Stimulated activated CD4-positive, alpha-beta T cell treated with anti-CD3 and anti-CD28 coated beads, Interleukin-15, amount 100 ng/mL, for 1 hour (primary cell): Measurements from ENCODE around the gene ZSWIM1.
"Not testable (repeated sequence)": the region's sequence is repeated elsewhere in the genome, so short reads cannot be mapped to it uniquely, and the experiment has no call there.

ENCODE experiments used
- DNase-seq, 2 donors: peaks; one replicate each; pipeline ENCODE4 v3.0.0-alpha.2; 2020; ENCODE audit warnings: low read depth in 1 of 2, low spot score in 1 of 2

The ZSWIM1 gene

GRCh38 chr20:45853484-45853883 lies 27.5 kb upstream of the ZSWIM1 start:
- DNase-seq: no peak

GRCh38 chr20:45857114-45857881 lies 23.7 kb upstream of the ZSWIM1 start, which contains the start of the genes ACOT8 and ZSWIM3:
ACOT8 (minus strand) TSS chr20:45857392; CDS start chr20:45857315, 77 bp downstream.
ZSWIM3 (plus strand) TSS chr20:45857614; CDS start chr20:45857826, 212 bp downstream.
- DNase-seq: peak; percentile 61 to 78

- DNase-seq: no peak
Measured at GRCh38 chr20:45857882-45858216, 23.2 kb upstream of the ZSWIM1 start.

DNA sequence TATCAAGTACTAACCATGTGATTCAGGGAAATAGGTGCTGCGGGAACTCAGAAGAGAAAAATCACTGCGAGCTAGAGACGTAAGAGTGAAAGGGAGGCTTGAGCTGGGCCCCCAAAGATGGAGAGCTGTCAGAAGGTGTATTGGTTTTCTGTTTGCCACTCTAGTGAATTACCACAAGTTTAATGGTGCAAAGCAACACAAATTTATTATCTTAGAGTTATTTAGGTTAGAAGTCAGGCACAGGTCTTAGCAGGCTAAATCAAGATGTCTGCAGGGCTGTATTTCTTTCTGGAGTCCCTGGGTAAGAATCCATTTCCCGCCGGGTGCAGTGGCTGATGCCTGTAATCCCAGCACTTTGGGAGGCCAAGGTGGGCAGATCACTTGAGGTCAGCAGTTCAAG lies 21.1 kb upstream of the ZSWIM1 start:
- no peak for DNase-seq

- DNase-seq: no peak
Measured at GRCh38 chr20:45860560-45861220, 20.3 kb upstream of the ZSWIM1 start.

DNA sequence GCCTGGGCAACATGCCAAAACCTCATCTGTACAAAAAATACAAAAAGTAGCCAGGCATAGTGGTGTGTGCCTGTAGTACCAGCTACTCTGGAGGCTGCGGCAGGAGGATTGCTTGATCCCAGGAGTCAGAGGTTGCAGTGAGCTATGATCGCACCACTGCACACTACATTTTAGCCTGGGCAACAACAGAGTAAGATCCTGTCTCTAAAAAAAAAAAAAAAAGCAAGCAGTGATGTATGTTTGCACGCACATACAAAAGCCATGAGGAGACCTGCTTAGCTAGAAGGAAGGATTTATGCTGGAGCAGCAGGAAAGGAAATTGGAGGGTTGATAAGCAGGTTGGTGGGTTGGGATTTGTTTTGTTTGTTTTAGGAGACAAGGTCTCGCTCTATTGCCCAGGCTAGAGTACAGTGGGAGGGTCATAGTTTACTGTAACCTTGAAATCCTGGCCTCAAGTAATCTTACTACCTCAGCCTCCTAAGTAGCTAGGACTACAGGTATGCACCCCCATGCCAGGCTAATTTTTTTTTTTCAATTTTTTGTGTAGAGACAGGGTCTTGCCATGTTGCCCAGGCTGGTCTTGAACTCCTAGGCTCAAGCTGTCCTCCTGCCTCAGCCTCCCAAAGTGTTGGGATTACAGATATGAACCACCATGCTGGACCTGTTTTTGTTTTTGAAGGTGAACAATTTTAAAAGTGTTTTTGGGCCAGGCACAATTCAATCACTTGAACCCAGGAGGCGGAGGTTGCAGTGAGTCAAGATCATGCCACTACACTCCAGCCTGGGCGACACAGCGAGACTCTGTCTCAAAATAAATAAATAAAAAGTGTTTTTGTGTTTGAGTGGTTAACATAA lies 19.6 kb upstream of the ZSWIM1 start:
- DNase-seq: no peak

DNA sequence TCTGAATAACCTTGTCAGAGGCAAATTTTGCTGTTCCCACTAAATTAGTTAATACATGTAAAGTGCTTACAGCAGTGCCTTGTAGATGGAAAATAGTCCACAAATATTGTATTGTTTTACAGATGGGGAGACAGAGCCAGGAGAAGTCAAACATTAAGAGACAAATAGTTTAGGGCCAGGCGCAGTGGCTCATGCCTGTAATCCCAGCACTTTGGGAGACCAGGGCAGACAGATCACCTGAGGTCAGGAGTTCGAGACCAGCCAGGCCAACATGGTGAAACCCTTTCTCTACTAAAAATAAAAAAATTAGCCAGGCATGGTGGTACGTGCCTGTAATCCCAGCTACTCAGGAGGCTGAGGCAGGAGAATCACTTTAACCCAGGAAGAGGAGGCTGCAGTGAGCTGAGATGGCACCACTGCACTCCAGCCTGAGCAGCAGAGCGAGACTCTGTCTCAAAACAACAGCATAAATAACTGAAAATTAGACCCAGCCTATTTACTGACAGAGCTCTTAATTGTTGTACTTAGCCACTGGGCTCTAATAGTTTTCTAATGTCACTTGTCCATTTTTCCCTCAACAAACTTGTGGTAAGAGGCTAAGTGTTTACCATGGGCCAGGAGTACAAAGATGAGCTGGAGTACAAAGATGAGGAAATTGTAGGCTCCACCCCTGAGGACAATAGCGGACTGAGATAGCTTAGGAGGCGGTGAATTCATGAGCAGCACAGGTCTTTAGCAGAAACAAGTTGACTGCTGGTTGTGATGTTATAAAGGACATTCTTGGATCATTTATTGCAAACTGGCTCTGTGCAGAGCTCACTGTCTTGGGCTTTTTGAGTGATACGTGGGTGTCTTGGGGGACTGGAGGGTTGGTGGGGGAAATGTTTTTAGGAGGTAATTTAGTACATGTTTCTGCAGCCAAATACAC lies 17.2 kb upstream of the ZSWIM1 start:
- no peak for DNase-seq

GRCh38 chr20:45866454-45866853 lies 14.6 kb upstream of the ZSWIM1 start:
- no peak for DNase-seq

GRCh38 chr20:45867136-45867818 lies 13.8 kb upstream of the ZSWIM1 start:
- DNase-seq: no peak

DNA sequence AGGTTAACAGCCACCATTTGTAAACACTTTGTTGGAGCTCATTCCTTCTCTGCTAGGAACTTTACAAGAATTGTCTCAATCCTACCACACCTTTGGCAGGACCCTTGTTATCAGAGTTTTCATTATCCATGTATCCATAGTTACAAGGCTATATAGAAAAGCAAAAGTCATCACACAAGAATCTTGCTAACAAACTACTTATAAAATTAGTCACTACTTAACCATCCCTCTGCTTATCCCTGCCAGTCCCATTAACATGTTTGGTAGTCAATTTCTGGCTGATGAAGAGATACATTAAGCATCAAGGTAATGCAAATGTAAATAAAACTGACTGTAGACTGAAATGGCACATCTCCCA lies 13.2 kb upstream of the ZSWIM1 start:
- DNase-seq: no peak

- no peak for DNase-seq
Measured at GRCh38 chr20:45872626-45873025, 8.4 kb upstream of the ZSWIM1 start.

DNA sequence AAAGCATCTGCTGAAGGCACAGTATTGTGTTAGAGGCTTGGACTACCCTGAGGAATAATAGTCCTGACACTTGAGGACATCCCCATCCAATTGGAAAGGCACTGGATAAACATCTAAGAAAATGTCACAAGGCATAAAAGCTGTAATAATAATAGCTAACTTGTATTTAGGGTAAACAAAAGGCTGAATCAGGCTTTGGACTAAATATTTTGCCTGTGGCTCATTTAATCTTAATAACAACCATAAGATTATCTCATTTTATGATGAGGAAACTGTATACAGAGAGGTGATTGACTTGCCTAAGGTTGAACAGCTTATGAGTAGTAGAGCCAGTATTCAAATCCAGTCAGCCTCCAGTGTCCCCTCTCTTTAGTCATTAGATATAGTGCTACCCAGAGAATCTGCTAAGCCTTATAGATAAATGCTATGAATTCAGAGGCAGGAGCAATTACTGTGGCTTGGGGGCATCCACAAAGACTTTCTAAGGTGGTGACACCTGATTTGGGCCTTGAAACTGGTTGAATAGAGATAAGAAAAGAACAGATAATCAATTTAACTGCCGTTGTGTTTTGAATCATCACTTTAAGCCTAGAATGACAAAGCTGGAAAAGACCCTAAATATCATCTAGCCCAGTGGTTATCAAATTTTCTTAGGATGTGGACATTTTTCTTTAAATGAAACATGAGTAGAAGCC lies 7.5 kb upstream of the ZSWIM1 start:
- no peak for DNase-seq

- DNase-seq: not testable (repeated sequence)
Measured at GRCh38 chr20:45874104-45874481, 6.9 kb upstream of the ZSWIM1 start.

- no peak for DNase-seq
Measured at GRCh38 chr20:45874576-45874975, 6.5 kb upstream of the ZSWIM1 start.

GRCh38 chr20:45878076-45878761 lies 2.8 kb upstream of the ZSWIM1 start:
- no peak for DNase-seq

- DNase-seq: no peak
Measured at GRCh38 chr20:45882469-45883099, 1.6 kb downstream of the ZSWIM1 start.

DNA sequence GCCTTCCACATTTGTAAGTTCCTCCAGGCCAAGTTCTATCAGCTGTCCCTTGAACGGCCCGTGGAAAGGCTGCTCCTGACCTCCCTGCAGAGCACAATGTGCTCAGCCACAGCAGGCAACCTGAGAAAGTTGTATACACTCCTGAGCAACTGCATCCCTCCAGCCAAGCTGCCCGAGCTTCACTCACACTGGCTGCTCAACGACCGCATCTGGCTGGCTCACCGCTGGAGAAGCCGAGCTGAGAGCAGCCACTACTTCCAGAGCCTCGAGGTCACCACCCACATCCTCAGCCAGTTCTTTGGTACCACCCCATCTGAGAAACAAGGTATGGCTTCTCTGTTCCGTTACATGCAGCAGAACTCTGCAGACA lies 2.1 kb downstream of the ZSWIM1 start:
- DNase-seq: no peak

DNA sequence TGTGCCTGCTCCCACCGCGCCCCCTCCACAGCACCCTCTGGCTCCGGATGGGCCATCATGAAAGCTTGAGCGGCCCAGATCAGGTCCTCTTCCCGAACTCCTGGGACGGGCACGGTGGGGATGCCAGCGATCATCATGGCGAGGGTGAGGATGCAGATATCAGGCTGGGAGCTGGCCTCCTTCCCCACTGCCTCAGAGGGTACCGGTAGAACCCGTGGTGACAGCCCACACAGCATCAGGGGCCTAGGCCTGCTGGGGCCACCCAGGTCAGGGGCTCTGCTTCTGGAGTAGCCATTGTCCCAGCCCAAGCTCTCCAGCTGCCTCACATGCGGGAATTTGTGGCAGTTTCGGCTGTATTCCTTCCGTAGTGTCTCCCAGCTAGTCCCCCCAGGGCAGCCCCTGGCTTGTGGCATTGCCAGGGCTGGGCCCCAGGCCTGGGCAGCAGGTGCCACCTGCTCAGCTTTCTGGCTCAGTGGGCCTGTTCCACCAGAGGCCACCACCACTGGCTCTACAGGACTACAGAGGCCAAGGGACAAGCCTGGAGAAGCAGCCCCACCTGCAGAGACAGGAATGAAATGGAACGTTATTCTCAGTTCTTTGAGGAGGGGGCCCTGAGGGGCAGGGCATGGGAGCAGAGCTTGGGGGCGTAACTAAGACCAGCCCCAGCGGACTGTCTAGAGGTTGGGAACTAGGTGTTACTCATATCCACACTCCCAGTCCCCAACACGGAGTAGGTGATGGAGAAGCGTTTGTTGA lies 5.7 kb downstream of the ZSWIM1 start:
- no peak for DNase-seq
